Fibroblast of skin of left biceps (primary cell): ENCODE results near the gene TMTC4.
"Not testable (repeated sequence)": the region's sequence is repeated elsewhere in the genome, so short reads cannot be mapped to it uniquely, and the experiment has no call there.

Experiments used
- DNase-seq, 2 experiments: peaks; one replicate each; pipeline ENCODE4 v3.0.0-alpha.2; 2013; ENCODE audit warnings: low read depth in 2 of 2

The TMTC4 gene

GRCh38 chr13:100588331-100589177, 86.0 kb downstream of the TMTC4 start, which contains the start of gene GGACT:
Gene GGACT, minus strand, starts transcription at chr13:100588789. Its CDS starts 56,198 bp downstream, at chr13:100532591.
- peak; percentile 22 to 29 for DNase-seq

GRCh38 chr13:100584896-100585295, 89.7 kb downstream of the TMTC4 start:
- no peak for DNase-seq

- DNase-seq = no peak
Observed at GRCh38 chr13:100581504-100581903, 93.1 kb downstream of the TMTC4 start.

- DNase-seq = no peak
Observed at GRCh38 chr13:100581030-100581429, 93.6 kb downstream of the TMTC4 start.

GRCh38 chr13:100580045-100580444, 94.5 kb downstream of the TMTC4 start:
- DNase-seq = no peak

GRCh38 chr13:100577239-100577638, 97.4 kb downstream of the TMTC4 start:
- DNase-seq = not testable (repeated sequence)

- peak; percentile 27 to 42 for DNase-seq
Observed at GRCh38 chr13:100573121-100573520, 101.5 kb downstream of the TMTC4 start.

GRCh38 chr13:100566543-100566942, 108.1 kb downstream of the TMTC4 start:
- no peak for DNase-seq

- DNase-seq = no peak
Observed at GRCh38 chr13:100565286-100565685, 109.3 kb downstream of the TMTC4 start.

GRCh38 chr13:100564444-100565223, 110.0 kb downstream of the TMTC4 start:
- DNase-seq = no peak

GRCh38 chr13:100563779-100564178, 110.8 kb downstream of the TMTC4 start:
- DNase-seq = no peak

GRCh38 chr13:100561599-100562204, 112.9 kb downstream of the TMTC4 start:
- DNase-seq = no peak

- DNase-seq = no peak
Observed at GRCh38 chr13:100561158-100561499, 113.5 kb downstream of the TMTC4 start.

- DNase-seq = no peak
Observed at GRCh38 chr13:100560498-100561157, 114.0 kb downstream of the TMTC4 start.

GRCh38 chr13:100559886-100560285, 114.7 kb downstream of the TMTC4 start:
- no peak for DNase-seq
